G401 (cell line): Measurements from ENCODE around the gene PPP1CC. TPM values are rescaled to one million over a fixed set of nuclear protein-coding genes. Genes with fewer than 3 reads are reported as not detected.

ENCODE experiments used
- DNase-seq: peaks from one replicate; pipeline ENCODE4 v3.0.0-alpha.2; 2015; ENCODE audit warnings: low spot score
- in situ Hi-C: cut with HindIII; loops from 2 replicates; pipeline ENCODE4 v1.10.0; 2016; ENCODE audit warnings: low sequenced_read_pairs, mixed read lengths
- total RNA-seq: library from RNA; depleted of rRNA; stranded (reverse); fragments of >200 nt; shearing (Covaris generic); gene quantifications from 2 replicates; pipeline ENCODE4 v1.2.3, GENCODE V29; 2014

The PPP1CC gene
- total RNA-seq, 1 experiment from 2014 or later = 200 TPM

- in situ Hi-C loops = no loop called here
- no peak for DNase-seq
Observed at GRCh38 chr12:110694330-110694901, 48.3 kb downstream of the PPP1CC start.

- no peak for DNase-seq
- in situ Hi-C loops = no loop called here
Observed at GRCh38 chr12:110693731-110694130, 49.0 kb downstream of the PPP1CC start.

GRCh38 chr12:110690127-110690430 is 52.6 kb downstream of the PPP1CC start:
- DNase-seq = no peak
- in situ Hi-C loops = no loop called here

GRCh38 chr12:110689281-110690126 is 53.2 kb downstream of the PPP1CC start:
- no peak for DNase-seq
- in situ Hi-C loops = no loop called here

- in situ Hi-C loops = no loop called here
- no peak for DNase-seq
Observed at GRCh38 chr12:110688446-110689280, 54.0 kb downstream of the PPP1CC start, which contains the start of gene HVCN1. Gene HVCN1 (minus strand): TSS chr12:110689115. CDS start chr12:110683245, 5,870 bp downstream.

GRCh38 chr12:110687396-110688169 is 55.1 kb downstream of the PPP1CC start:
- in situ Hi-C loops = no loop called here
- DNase-seq = no peak

GRCh38 chr12:110686294-110686903 is 56.3 kb downstream of the PPP1CC start:
- in situ Hi-C loops = no loop called here
- DNase-seq = no peak

GRCh38 chr12:110684312-110684836 is 58.3 kb downstream of the PPP1CC start:
- DNase-seq = no peak
- in situ Hi-C loops = no loop called here

- DNase-seq = no peak
- in situ Hi-C loops = no loop called here
Observed at GRCh38 chr12:110683888-110684287, 58.8 kb downstream of the PPP1CC start.

GRCh38 chr12:110680032-110680431 is 62.7 kb downstream of the PPP1CC start:
- in situ Hi-C loops = no loop called here
- DNase-seq = no peak

- in situ Hi-C loops = no loop called here
- no peak for DNase-seq
Observed at GRCh38 chr12:110679201-110679600, 63.5 kb downstream of the PPP1CC start.

GRCh38 chr12:110677982-110678381 is 64.7 kb downstream of the PPP1CC start:
- in situ Hi-C loops = no loop called here
- no peak for DNase-seq

GRCh38 chr12:110677206-110677911 is 65.3 kb downstream of the PPP1CC start:
- no peak for DNase-seq
- in situ Hi-C loops = no loop called here

GRCh38 chr12:110676171-110676570 is 66.5 kb downstream of the PPP1CC start:
- in situ Hi-C loops = no loop called here

GRCh38 chr12:110670161-110670701 is 72.5 kb downstream of the PPP1CC start:
- no peak for DNase-seq
- in situ Hi-C loops = no loop called here

More at GRCh38 chr12:110676171-110676570, 66.5 kb downstream of the PPP1CC start:
- no peak for DNase-seq
